PC-9 (cell line): ENCODE measurements around the gene PALD1.

ENCODE experiments used
- EZH2 ChIP-seq: fragments of 200-600 bp; sonication (generic); IDR thresholded peaks from 2 replicates; pipeline ENCODE4 v1.8.0; 2017; ENCODE audit warnings: antibody characterized with exemption, low read depth
- TF ChIP-seq, protein P1 (sequence below): fragments of 200-600 bp; sonication (generic); conservative IDR thresholded peaks from 2 replicates; pipeline ENCODE4 v1.6.1; 2017; ENCODE audit warnings: mixed run types, antibody characterized with exemption, mild to moderate bottlenecking, moderate library complexity

DNA sequence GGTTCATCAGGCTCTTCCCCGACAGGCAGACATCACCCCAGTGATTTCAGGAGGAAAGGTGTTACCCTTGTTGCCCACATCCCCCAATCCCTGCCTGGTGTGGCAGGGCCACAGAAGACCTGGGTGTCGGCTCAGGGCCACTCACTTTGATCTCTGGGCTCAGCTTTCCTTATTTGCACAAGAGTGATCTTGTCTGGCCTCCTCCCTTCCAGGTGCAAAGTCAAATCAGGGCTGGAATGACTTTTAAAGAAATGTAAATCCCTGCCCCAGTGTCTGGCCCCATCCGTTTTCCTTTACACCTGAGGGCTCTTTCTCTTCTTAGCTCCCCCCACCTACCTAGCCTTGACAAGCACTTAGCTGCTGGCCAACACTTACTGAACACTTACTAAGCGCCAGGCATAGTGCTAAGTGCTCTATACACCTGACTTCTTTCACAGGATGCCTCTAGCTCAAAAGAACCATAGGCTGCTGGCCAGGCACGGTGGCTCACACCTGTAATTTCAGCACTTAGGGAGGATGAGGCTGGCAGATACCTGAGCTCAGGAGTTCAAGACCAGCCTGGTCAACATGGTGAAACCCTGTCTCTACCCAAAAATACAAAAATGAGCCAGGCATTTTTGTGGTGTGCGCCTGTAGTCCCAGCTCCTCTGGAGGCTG lies 36.1 kb upstream of the PALD1 start:
- TF ChIP-seq, protein P1, sequence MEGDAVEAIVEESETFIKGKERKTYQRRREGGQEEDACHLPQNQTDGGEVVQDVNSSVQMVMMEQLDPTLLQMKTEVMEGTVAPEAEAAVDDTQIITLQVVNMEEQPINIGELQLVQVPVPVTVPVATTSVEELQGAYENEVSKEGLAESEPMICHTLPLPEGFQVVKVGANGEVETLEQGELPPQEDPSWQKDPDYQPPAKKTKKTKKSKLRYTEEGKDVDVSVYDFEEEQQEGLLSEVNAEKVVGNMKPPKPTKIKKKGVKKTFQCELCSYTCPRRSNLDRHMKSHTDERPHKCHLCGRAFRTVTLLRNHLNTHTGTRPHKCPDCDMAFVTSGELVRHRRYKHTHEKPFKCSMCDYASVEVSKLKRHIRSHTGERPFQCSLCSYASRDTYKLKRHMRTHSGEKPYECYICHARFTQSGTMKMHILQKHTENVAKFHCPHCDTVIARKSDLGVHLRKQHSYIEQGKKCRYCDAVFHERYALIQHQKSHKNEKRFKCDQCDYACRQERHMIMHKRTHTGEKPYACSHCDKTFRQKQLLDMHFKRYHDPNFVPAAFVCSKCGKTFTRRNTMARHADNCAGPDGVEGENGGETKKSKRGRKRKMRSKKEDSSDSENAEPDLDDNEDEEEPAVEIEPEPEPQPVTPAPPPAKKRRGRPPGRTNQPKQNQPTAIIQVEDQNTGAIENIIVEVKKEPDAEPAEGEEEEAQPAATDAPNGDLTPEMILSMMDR = no peak
- no peak for TF ChIP-seq EZH2
